Measurements from ENCODE around the gene SIGLEC10.

- TF ChIP-seq CTCF (conservative IDR thresholded peaks at IDR 0.05) (no peak), EZH2 (IDR thresholded peaks at IDR 0.05; ENCODE audit: low read depth) (no peak)
Observed at GRCh38 chr19:51361239-51361638, 56.2 kb downstream of the SIGLEC10 start.
